Ishikawa (cell line): ENCODE data around the gene COMMD3.

Source experiments
- CEBPB ChIP-seq: IDR thresholded peaks from 2 replicates; pipeline ENCODE4 v1.6.1; 2012
- CREB1 ChIP-seq: IDR thresholded peaks from 2 replicates; pipeline ENCODE4 v1.6.1; 2012; ENCODE audit warnings: low read depth
- EGR1 ChIP-seq: IDR thresholded peaks from 2 replicates; pipeline ENCODE4 v1.6.1; 2012
- EP300 ChIP-seq: IDR thresholded peaks from 2 replicates; pipeline ENCODE4 v1.6.1; 2012; ENCODE audit warnings: borderline replicate concordance
- FOXM1 ChIP-seq: IDR thresholded peaks from 2 replicates; pipeline ENCODE4 v1.6.1; 2012; ENCODE audit warnings: low read depth, borderline replicate concordance
- NFIC ChIP-seq: IDR thresholded peaks from 2 replicates; pipeline ENCODE4 v1.6.1; 2012
- RAD21 ChIP-seq: IDR thresholded peaks from 2 replicates; pipeline ENCODE4 v1.6.1; 2012; ENCODE audit warnings: low read depth
- TAF1 ChIP-seq: IDR thresholded peaks from 2 replicates; pipeline ENCODE4 v1.6.1; 2012; ENCODE audit warnings: low read depth, mild to moderate bottlenecking
- TCF12 ChIP-seq: IDR thresholded peaks from 2 replicates; pipeline ENCODE4 v1.6.1; 2012; ENCODE audit warnings: low read depth
- TEAD4 ChIP-seq: IDR thresholded peaks from 2 replicates; pipeline ENCODE4 v1.6.1; 2012
- USF1 ChIP-seq: IDR thresholded peaks from 2 replicates; pipeline ENCODE4 v1.6.1; 2012
- YY1 ChIP-seq: IDR thresholded peaks from 2 replicates; pipeline ENCODE4 v1.6.1; 2012; ENCODE audit warnings: low read depth
- ZBTB7A ChIP-seq: IDR thresholded peaks from 2 replicates; pipeline ENCODE4 v1.6.1; 2012; ENCODE audit warnings: low read depth
- TF ChIP-seq, protein P1 (sequence below): IDR thresholded peaks from 2 replicates; pipeline ENCODE4 v1.6.1; 2012; ENCODE audit warnings: low read depth, mild to moderate bottlenecking
- TF ChIP-seq, protein P2 (sequence below): IDR thresholded peaks from 2 replicates; pipeline ENCODE4 v1.6.1; 2012

COMMD3 gene

DNA sequence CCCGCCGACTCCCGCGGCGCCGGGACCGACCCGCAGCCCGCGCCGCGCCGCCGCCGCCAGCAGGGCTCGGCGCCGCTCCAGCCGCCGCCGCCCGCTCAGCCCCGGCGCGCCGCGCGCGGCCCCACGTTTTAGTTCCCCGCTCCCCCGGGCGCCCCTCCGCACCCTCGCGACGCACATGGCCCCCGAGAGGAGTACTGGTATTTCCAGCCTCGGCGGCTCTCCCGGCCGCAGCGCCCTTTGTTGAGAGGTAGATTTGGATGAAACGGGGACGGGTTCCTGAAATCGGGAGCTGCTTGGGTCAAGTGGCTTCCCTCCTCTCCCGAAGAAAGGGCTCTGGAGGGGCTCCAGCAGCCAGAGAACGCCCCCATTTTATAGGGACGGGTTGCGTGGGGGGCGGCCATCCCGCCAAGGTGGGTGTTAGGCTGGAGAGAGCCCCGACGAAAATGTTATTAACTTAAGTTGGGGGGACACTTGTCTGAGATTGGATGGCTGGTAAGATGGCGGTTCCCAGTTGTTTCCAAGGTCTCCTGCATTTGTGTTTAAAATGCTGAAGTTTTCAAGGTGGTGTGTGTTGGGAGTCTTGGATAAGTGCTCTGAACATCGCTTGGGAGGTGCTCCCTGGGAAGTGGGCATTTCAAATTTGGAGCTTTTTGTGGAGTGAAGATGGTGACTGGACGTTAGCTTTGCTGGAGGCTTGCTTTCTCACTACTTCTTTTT lies 5.9 kb downstream of the COMMD3 start:
- TF ChIP-seq ZBTB7A, result no peak
- no peak for TF ChIP-seq TCF12
- no peak for TF ChIP-seq TAF1
- no peak for TF ChIP-seq FOXM1
- TF ChIP-seq CEBPB, result no peak

- TF ChIP-seq, protein P1, sequence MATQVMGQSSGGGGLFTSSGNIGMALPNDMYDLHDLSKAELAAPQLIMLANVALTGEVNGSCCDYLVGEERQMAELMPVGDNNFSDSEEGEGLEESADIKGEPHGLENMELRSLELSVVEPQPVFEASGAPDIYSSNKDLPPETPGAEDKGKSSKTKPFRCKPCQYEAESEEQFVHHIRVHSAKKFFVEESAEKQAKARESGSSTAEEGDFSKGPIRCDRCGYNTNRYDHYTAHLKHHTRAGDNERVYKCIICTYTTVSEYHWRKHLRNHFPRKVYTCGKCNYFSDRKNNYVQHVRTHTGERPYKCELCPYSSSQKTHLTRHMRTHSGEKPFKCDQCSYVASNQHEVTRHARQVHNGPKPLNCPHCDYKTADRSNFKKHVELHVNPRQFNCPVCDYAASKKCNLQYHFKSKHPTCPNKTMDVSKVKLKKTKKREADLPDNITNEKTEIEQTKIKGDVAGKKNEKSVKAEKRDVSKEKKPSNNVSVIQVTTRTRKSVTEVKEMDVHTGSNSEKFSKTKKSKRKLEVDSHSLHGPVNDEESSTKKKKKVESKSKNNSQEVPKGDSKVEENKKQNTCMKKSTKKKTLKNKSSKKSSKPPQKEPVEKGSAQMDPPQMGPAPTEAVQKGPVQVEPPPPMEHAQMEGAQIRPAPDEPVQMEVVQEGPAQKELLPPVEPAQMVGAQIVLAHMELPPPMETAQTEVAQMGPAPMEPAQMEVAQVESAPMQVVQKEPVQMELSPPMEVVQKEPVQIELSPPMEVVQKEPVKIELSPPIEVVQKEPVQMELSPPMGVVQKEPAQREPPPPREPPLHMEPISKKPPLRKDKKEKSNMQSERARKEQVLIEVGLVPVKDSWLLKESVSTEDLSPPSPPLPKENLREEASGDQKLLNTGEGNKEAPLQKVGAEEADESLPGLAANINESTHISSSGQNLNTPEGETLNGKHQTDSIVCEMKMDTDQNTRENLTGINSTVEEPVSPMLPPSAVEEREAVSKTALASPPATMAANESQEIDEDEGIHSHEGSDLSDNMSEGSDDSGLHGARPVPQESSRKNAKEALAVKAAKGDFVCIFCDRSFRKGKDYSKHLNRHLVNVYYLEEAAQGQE, result no peak
- TF ChIP-seq EP300 (no peak), FOXM1 (no peak), USF1 (no peak), TCF12 (no peak), TEAD4 (no peak), RAD21 (no peak), EGR1 (no peak), NFIC (no peak), ZBTB7A (no peak), CREB1 (no peak), CEBPB (no peak), TAF1 (no peak)
- TF ChIP-seq, protein P2, sequence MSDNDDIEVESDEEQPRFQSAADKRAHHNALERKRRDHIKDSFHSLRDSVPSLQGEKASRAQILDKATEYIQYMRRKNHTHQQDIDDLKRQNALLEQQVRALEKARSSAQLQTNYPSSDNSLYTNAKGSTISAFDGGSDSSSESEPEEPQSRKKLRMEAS, result no peak
Observed at GRCh38 chr10:22322641-22323160, 6.5 kb downstream of the COMMD3 start.

- TF ChIP-seq EGR1 (no peak), ZBTB7A (no peak), USF1 (no peak), TCF12 (no peak), YY1 (no peak), TAF1 (no peak), CREB1 (no peak), FOXM1 (no peak), NFIC (no peak), TEAD4 (no peak), CEBPB (no peak), EP300 (no peak), RAD21 (no peak)
- TF ChIP-seq, protein P1, result no peak
- TF ChIP-seq, protein P2, result no peak
Observed at GRCh38 chr10:22323538-22324305, 7.5 kb downstream of the COMMD3 start.

DNA sequence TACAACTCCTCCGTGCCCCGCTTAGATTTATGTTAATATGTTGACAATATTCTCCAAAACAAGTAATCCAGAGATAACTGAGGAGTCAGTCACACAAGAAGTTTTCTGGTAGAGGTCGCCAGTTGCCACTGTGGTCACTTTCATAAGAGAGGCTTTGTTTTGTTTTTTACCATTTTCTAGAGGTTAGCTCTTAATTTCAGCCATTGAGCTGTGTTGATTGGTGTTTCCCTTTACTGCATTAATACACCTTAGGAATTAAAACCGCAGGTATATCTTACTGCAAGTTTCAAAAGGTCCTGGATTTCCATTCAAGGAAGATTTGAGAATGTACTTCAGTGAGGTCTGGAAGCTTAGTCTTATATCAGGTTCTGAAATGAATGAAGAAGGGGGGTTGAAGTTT lies 8.2 kb downstream of the COMMD3 start:
- no peak for TF ChIP-seq YY1
- no peak for TF ChIP-seq ZBTB7A
- TF ChIP-seq USF1, result no peak
- TF ChIP-seq CEBPB, result no peak
- no peak for TF ChIP-seq NFIC
- TF ChIP-seq, protein P2, result no peak
- TF ChIP-seq EP300, result no peak
- no peak for TF ChIP-seq EGR1
- TF ChIP-seq TCF12, result no peak

GRCh38 chr10:22324893-22325271 lies 8.7 kb downstream of the COMMD3 start:
- TF ChIP-seq USF1, result peak; percentile 27; the same call in 1 of the 2 replicates
- TF ChIP-seq, protein P2, result no peak
